Keratinocyte (primary cell): ENCODE results near the gene OR51A2.
A peak's percentile ranks its signal among the peaks of the same experiment; 100 is the strongest.

Experiments
- CTCF ChIP-seq, 3 experiments: IDR thresholded peaks in 1 of 3; conservative IDR thresholded peaks in 1 of 3; optimal IDR thresholded peaks in 1 of 3; 2 replicates in 2 of 3; 3 replicates in 1 of 3; pipeline versions ENCODE3 to v1.5.1; 2011; ENCODE audit warnings: low read length in 3 of 3, mild to moderate bottlenecking in 3 of 3, moderate library complexity in 2 of 3, control low read depth in 1 of 3, inconsistent platforms in 1 of 3; ENCODE audit not compliant: insufficient read depth in 2 of 3; ENCODE audit errors: extremely low read depth in 1 of 3
- EZH2 ChIP-seq: IDR thresholded peaks from one replicate; pipeline ENCODE4 v1.6.1; 2012; ENCODE audit warnings: inconsistent platforms, mild to moderate bottlenecking, low read length, moderate library complexity

- TF ChIP-seq CTCF (optimal IDR thresholded peaks at IDR 0.05 in 1 of 3, IDR thresholded peaks at IDR 0.05 in 1 of 3, conservative IDR thresholded peaks at IDR 0.05 in 1 of 3; ENCODE audit: extremely low read depth in 1 of 3, insufficient read depth in 2 of 3, low read length in 3 of 3) = peak; percentile 57 to 67 (median 60)
- TF ChIP-seq EZH2 = no peak
Observed at GRCh38 chr11:5004424-5005274, 49.1 kb upstream of the OR51A2 start.
